Heart right ventricle (tissue), 16 donors: ENCODE measurements around the gene COL5A1. TPM values are rescaled to one million over a fixed set of nuclear protein-coding genes. Genes with fewer than 3 reads are reported as not detected.

Experiments used
- ATAC-seq, 8 donors: fragments of 200-7000 bp; cut with Tn5 transposase; one replicate each; pipeline ENCODE4 v1.9.1; 2020; ENCODE audit warnings: mild to moderate bottlenecking in 8 of 8, moderate library complexity in 8 of 8, moderate number of reproducible peaks in 1 of 8
- DNase-seq, 2 donors: peaks; one replicate each; pipeline ENCODE4 v3.0.0-alpha.2; 2020
- H3K27ac ChIP-seq, 10 donors: fragments of 200-600 bp; sonication (generic) in 2 of 10; one replicate each; pipeline versions ENCODE4 v1.5.0 to v1.8.0; 2020 to 2022; ENCODE audit warnings: mild to moderate bottlenecking in 3 of 10
- H3K27me3 ChIP-seq, 7 donors: fragments of 200-600 bp; one replicate each; pipeline ENCODE4 v1.8.0; 2021 to 2022; ENCODE audit warnings: mild to moderate bottlenecking in 2 of 7
- H3K36me3 ChIP-seq, 9 donors: fragments of 200-600 bp; sonication (generic) in 1 of 9; one replicate each; pipeline versions ENCODE4 v1.5.0 to v1.8.0; 2020 to 2022; ENCODE audit warnings: mild to moderate bottlenecking in 2 of 9
- H3K4me1 ChIP-seq, 9 donors: fragments of 200-600 bp; sonication (generic) in 1 of 9; one replicate each; pipeline versions ENCODE4 v1.5.0 to v1.8.0; 2020 to 2022; ENCODE audit warnings: mild to moderate bottlenecking in 4 of 9
- H3K4me3 ChIP-seq, 10 donors: fragments of 200-600 bp; sonication (generic) in 2 of 10; one replicate each; pipeline versions ENCODE4 v1.5.0 to v1.8.0; 2020 to 2022; ENCODE audit warnings: mild to moderate bottlenecking in 7 of 10, moderate library complexity in 2 of 10
- H3K9me3 ChIP-seq, 11 donors: fragments of 200-600 bp in 10 of 11; sonication (generic) in 2 of 11; one replicate each; pipeline versions ENCODE4 v1.5.0 to v1.8.0; 2013 to 2022; ENCODE audit warnings: mild to moderate bottlenecking in 2 of 11, control low read depth in 1 of 11, moderate library complexity in 1 of 11
- CTCF ChIP-seq, 9 donors: fragments of 200-600 bp; sonication (generic) in 2 of 9; IDR thresholded peaks; one replicate each; pipeline versions ENCODE4 v1.5.0 to v1.8.0; 2021 to 2022; ENCODE audit warnings: antibody characterized with exemption in 9 of 9, mild to moderate bottlenecking in 5 of 9, moderate library complexity in 1 of 9
- WGBS, 2 donors: extraction: QIAGEN DNeasy Blood & Tissue Kit; methylation state at CpG; one replicate each; pipeline ENCODE4 v1.1.7; 2013; ENCODE audit warnings: inconsistent platforms in 1 of 2; 5-methylcytosine and 5-hydroxymethylcytosine counted together
- intact Hi-C, 10 donors: fragments of 100-400 bp; cut with DNase I; formaldehyde crosslinking; loops; one replicate each; pipeline versions ENCODE4 v1.11.1 to v1.14.2; 2022
- polyA plus RNA-seq, 2 donors: library from polyadenylated mRNA; stranded (reverse); fragments of 200-250 nt; gene quantifications; one replicate each; pipeline ENCODE4 v1.2.3, GENCODE V29; 2013
- total RNA-seq, 10 donors: library from RNA; stranded (reverse); fragmentation: NEBNext Ultra II Directional in 3 of 10; extraction: Animal tissue kit (Norgen Biotek cat#: 25700) in 3 of 10; gene quantifications; one replicate each; pipeline versions ENCODE4 v1.2.1 to v1.2.4, GENCODE V29; 2021 to 2023
- donor health status: Arrhythmogenic right ventricular cardiomyopathy.
- donor health status: ischemic (EF 13 %, LVEDD 7.1; RV severe dilation, severe dysfunction).
- donor health status: healthy with polysubstance abuse.
- donor health status: DM: no; HTN: yes; CAD: no.
- donor health status: DM: no; HTN: no; CAD: no.
- donor health status: ischemic (EF 25% LVEDD 6.9; RV normal size, moderate dysfunction).
- donor health status: ischemic (EF 25% LVEDD 5.7; RV mildly dilated, moderate dysfunction).
- donor health status: healthy.
- donor health status: DM: yes; HTN: yes; CAD: no.
- donor health status: Ischemic cardiomyopathy.
- donor health status: ischemic (EF 35%, LVEDD 5.7; RV mildly dilated, moderate dysfunction).
- donor health status: nonischemic (EF 11% LVEDD 7.7; RV severe dilation, severe dysfunction).
- donor health status: DM: yes; HTN: yes; CAD: no.
- donor health status: PGD.
- donor health status: ischemic (EF 29% LVEDD 5.4; RV normal size, mild dysfunction).
- donor health status: nonischemic (EF 23%, LVEDD 6.1; RV moderate dilation, normal function).

COL5A1 gene
- total and polyA plus RNA-seq, 12 donors: 8.1 to 60.0 (median 13.3) TPM

- intact Hi-C loops: loop anchor here in 5 of 10 donors (10.0 kb wide), 5 partner anchors 194 to 644 kb away; partner anchors contain the start of gene OLFM1 (in 1 of the 5)
- peak overlapping the region in 8 of 10 donors; percentile 4 to 77 (median 64) for H3K27ac ChIP-seq
- peaks cover 0 to 22% (median 0%) of the 10 kb centered on the region in 7 donors for H3K27me3 ChIP-seq
- H3K4me3 ChIP-seq: no peak overlapping the region
- H3K36me3 ChIP-seq: peaks cover 0 to 70% (median 7%) of the 10 kb centered on the region in 9 donors
- peak in 1 of 9 donors; percentile 31 for TF ChIP-seq CTCF (IDR thresholded peaks at IDR 0.05)
- H3K9me3 ChIP-seq: no peaks in the 10 kb centered on the region
- ATAC-seq (peak in 6 of 8 donors; percentile 14 to 66 (median 37)), DNase-seq (peak; percentile 48)
- 64 to 73% methylated on average over 34 of the region's 34 CpGs for WGBS, 2 donors
- H3K4me1 ChIP-seq: peaks cover 0 to 54% (median 15%) of the 10 kb centered on the region in 9 donors
Measured at GRCh38 chr9:134770972-134771971, 129.7 kb downstream of the COL5A1 start.

- intact Hi-C loops: loop anchor here in 5 of 10 donors (10.0 kb wide), 5 partner anchors 192 to 642 kb away; partner anchors contain the start of gene OLFM1 (in 1 of the 5)
Measured at GRCh38 chr9:134772331-134772730, 130.7 kb downstream of the COL5A1 start.

GRCh38 chr9:134773842-134774241, 132.2 kb downstream of the COL5A1 start:
- H3K27ac ChIP-seq: peak overlapping the region in 3 of 10 donors; percentile 19 to 52 (median 21)
- peak in 1 of 2 donors; percentile 48 for DNase-seq
- WGBS, 2 donors: 37 to 68% methylated on average over 11 of the region's 11 CpGs
- peak; percentile 23 to 67 (median 52) for ATAC-seq
- TF ChIP-seq CTCF (IDR thresholded peaks at IDR 0.05): no peak
- H3K9me3 ChIP-seq: no peaks in the 10 kb centered on the region
- no peak overlapping the region for H3K4me3 ChIP-seq
- intact Hi-C loops: loop anchor here in 5 of 10 donors (10.0 kb wide), 5 partner anchors 191 to 641 kb away; partner anchors contain the start of gene OLFM1 (in 1 of the 5)
- H3K4me1 ChIP-seq: peaks cover 0 to 43% (median 15%) of the 10 kb centered on the region in 9 donors
- peaks cover 0 to 52% (median 7%) of the 10 kb centered on the region in 9 donors for H3K36me3 ChIP-seq
- H3K27me3 ChIP-seq: peaks cover 0 to 22% (median 0%) of the 10 kb centered on the region in 7 donors

More at GRCh38 chr9:134772331-134772730, 130.7 kb downstream of the COL5A1 start:
- no peak for TF ChIP-seq CTCF (IDR thresholded peaks at IDR 0.05)
- 93 to 95% methylated on average over 12 of the region's 12 CpGs for WGBS, 2 donors
- peaks cover 0 to 50% (median 15%) of the 10 kb centered on the region in 9 donors for H3K4me1 ChIP-seq
- H3K36me3 ChIP-seq: peaks cover 0 to 59% (median 7%) of the 10 kb centered on the region in 9 donors
- ATAC-seq: no peak
- no peak for DNase-seq
- no peak overlapping the region for H3K27ac ChIP-seq
- H3K9me3 ChIP-seq: no peaks in the 10 kb centered on the region
- no peak overlapping the region for H3K4me3 ChIP-seq
- H3K27me3 ChIP-seq: peaks cover 0 to 22% (median 0%) of the 10 kb centered on the region in 7 donors

GRCh38 chr9:134774410-134774809, 132.8 kb downstream of the COL5A1 start:
- Histone ChIP-seq H3K4me3 (no peak overlapping the region), H3K27ac (no peak overlapping the region), H3K36me3 (peaks cover 0 to 55% (median 7%) of the 10 kb centered on the region in 9 donors), H3K9me3 (no peaks in the 10 kb centered on the region), H3K4me1 (peaks cover 0 to 49% (median 21%) of the 10 kb centered on the region in 9 donors), H3K27me3 (peaks cover 0 to 22% (median 0%) of the 10 kb centered on the region in 7 donors)
- no peak for ATAC-seq
- WGBS, 2 donors: 92 to 95% methylated on average over 10 of the region's 10 CpGs
- no peak for TF ChIP-seq CTCF (IDR thresholded peaks at IDR 0.05)
- DNase-seq: no peak
- intact Hi-C loops: loop anchor here in 5 of 10 donors (10.0 kb wide), 5 partner anchors 190 to 640 kb away; partner anchors contain the start of gene OLFM1 (in 1 of the 5)
